ENCODE data around the gene CNGB1.

DNA sequence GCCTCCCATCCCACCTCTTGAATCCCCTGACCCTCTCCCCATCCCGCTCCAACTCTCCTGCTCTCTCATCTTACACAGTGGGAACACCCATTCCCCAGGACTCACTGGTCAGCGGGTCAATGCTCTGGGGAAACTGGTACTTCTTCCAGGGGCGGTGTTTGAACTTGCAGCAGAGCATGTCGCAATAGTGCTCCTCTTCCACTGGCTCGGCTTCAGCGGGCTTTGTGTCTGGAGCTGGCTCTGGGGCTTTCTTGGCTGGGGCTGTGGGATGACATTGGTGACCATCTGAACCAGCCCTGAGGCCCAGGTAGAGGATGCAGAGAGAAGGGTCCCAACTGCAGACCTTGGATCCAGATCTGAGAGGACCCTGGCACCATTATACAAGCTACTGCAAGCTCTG lies 51.9 kb downstream of the CNGB1 start:
- TF ChIP-seq, protein P1, sequence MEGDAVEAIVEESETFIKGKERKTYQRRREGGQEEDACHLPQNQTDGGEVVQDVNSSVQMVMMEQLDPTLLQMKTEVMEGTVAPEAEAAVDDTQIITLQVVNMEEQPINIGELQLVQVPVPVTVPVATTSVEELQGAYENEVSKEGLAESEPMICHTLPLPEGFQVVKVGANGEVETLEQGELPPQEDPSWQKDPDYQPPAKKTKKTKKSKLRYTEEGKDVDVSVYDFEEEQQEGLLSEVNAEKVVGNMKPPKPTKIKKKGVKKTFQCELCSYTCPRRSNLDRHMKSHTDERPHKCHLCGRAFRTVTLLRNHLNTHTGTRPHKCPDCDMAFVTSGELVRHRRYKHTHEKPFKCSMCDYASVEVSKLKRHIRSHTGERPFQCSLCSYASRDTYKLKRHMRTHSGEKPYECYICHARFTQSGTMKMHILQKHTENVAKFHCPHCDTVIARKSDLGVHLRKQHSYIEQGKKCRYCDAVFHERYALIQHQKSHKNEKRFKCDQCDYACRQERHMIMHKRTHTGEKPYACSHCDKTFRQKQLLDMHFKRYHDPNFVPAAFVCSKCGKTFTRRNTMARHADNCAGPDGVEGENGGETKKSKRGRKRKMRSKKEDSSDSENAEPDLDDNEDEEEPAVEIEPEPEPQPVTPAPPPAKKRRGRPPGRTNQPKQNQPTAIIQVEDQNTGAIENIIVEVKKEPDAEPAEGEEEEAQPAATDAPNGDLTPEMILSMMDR (conservative IDR thresholded peaks at IDR 0.05 in 1 of 2, IDR thresholded peaks at IDR 0.05 in 1 of 2; ENCODE audit: extremely low read depth in 1 of 2, insufficient read depth in 1 of 2, low read depth in 1 of 2, low read length in 2 of 2): no peak
- no peak for TF ChIP-seq EZH2 (IDR thresholded peaks at IDR 0.05; ENCODE audit: borderline replicate concordance, low read length)

Measured in mammary epithelial cell (primary cell).